H1 (cell line): ENCODE results near the gene PTPRT. TPM values are rescaled to one million over a fixed set of nuclear protein-coding genes. Genes with fewer than 3 reads are reported as not detected.

ENCODE experiments used
- CTCF ChIA-PET: fragments of 300-600 bp; sonication (Branson Sonifier 250); formaldehyde crosslinking; loops from one replicate; lab custom pipeline; 2021; ENCODE audit not compliant: partially characterized antibody; lab: Charles Lee
- POLR2A ChIA-PET: fragments of 300-600 bp; sonication (Branson Sonifier 250); formaldehyde crosslinking; loops from one replicate; lab custom pipeline; 2021; ENCODE audit warnings: inconsistent platforms; ENCODE audit not compliant: partially characterized antibody; lab: Charles Lee
- DNase-seq, 2 experiments: peaks; one replicate each; pipeline versions ENCODE4 v3.0.0 to v3.0.0-alpha.2; 2010 to 2022; ENCODE audit warnings: low spot score in 2 of 2, low read depth in 1 of 2, mixed read lengths in 1 of 2
- FAIRE-seq: peaks from 2 replicates; lab custom pipeline; 2011; peaks lifted over from hg19 to GRCh38; lab: Jason Lieb, UNC
- H2AFZ ChIP-seq: 2 replicates; pipeline ENCODE4 v1.8.1; 2012; ENCODE audit warnings: low read length, inconsistent platforms
- H2AK5ac ChIP-seq: 2 replicates; pipeline ENCODE4 v1.6.1; 2013; ENCODE audit warnings: low read depth, low read length
- H2BK120ac ChIP-seq: replicated peaks from 2 replicates; pipeline ENCODE3; 2013; ENCODE audit warnings: low read depth, low read length, inconsistent platforms
- H2BK12ac ChIP-seq: 2 replicates; pipeline ENCODE4 v1.6.1; 2013; ENCODE audit warnings: low read depth, low read length
- H2BK15ac ChIP-seq: 2 replicates; pipeline ENCODE4 v1.6.1; 2013; ENCODE audit warnings: low read length
- H2BK20ac ChIP-seq: 2 replicates; pipeline ENCODE4 v1.6.1; 2013; ENCODE audit warnings: low read length
- H2BK5ac ChIP-seq: 2 replicates; pipeline ENCODE4 v1.6.1; 2013; ENCODE audit warnings: low read depth, low read length
- H3K14ac ChIP-seq: 2 replicates; pipeline ENCODE4 v1.6.1; 2013; ENCODE audit warnings: inconsistent platforms; ENCODE audit not compliant: insufficient read length
- H3K18ac ChIP-seq: 2 replicates; pipeline ENCODE4 v1.6.1; 2013; ENCODE audit warnings: low read length; ENCODE audit errors: extremely low read depth
- H3K23ac ChIP-seq: 2 replicates; pipeline ENCODE4 v1.6.1; 2013; ENCODE audit warnings: inconsistent platforms; ENCODE audit not compliant: insufficient read length
- H3K23me2 ChIP-seq: 2 replicates; pipeline ENCODE4 v1.6.1; 2013; ENCODE audit warnings: low read depth, low read length
- H3K27ac ChIP-seq: 2 replicates; pipeline ENCODE4 v1.6.1; 2011; ENCODE audit warnings: low read depth, low read length, inconsistent platforms
- H3K27me3 ChIP-seq, 4 experiments: replicated peaks in 1 of 4; 1 replicate in 1 of 4; 2 replicates in 3 of 4; pipeline versions ENCODE4 v1.6.1 to v1.8.1; 2011 to 2013; ENCODE audit warnings: low read length in 3 of 4, mild to moderate bottlenecking in 3 of 4, inconsistent platforms in 2 of 4, mixed read lengths in 2 of 4, moderate library complexity in 1 of 4; ENCODE audit not compliant: control insufficient read depth in 3 of 4, insufficient read depth in 3 of 4; ENCODE audit errors: extremely low read depth in 1 of 4
- H3K36me3 ChIP-seq, 4 experiments: 2 replicates each; pipeline versions ENCODE4 v1.6.1 to v1.8.1; 2011 to 2013; ENCODE audit warnings: mild to moderate bottlenecking in 4 of 4, low read length in 3 of 4, moderate library complexity in 2 of 4, control low read depth in 1 of 4, inconsistent platforms in 1 of 4; ENCODE audit not compliant: insufficient read depth in 4 of 4, control insufficient read depth in 2 of 4
- H3K4ac ChIP-seq: replicated peaks from 2 replicates; pipeline ENCODE3; 2013; ENCODE audit warnings: low read length, low read depth, mixed read lengths, inconsistent platforms; ENCODE audit not compliant: insufficient read length
- H3K4me1 ChIP-seq, 4 experiments: replicated peaks in 1 of 4; 1 replicate in 1 of 4; 2 replicates in 3 of 4; pipeline versions ENCODE4 v1.6.1 to v1.8.1; 2011 to 2013; ENCODE audit warnings: low read length in 3 of 4, inconsistent platforms in 2 of 4, mixed read lengths in 1 of 4; ENCODE audit not compliant: insufficient read depth in 4 of 4, control insufficient read depth in 3 of 4
- H3K4me2 ChIP-seq, 2 experiments: 2 replicates each; pipeline versions ENCODE4 v1.6.1 to v1.8.1; 2011 to 2013; ENCODE audit warnings: low read depth in 2 of 2, low read length in 2 of 2, control low read depth in 1 of 2, inconsistent platforms in 1 of 2, mild to moderate bottlenecking in 1 of 2; ENCODE audit not compliant: insufficient read depth in 1 of 2
- H3K4me3 ChIP-seq, 4 experiments: fragments of 200-600, 300-600 bp in 1 of 4; sonication (generic), shearing (Covaris generic), sonication (Bioruptor Twin) in 1 of 4; 2 replicates each; pipeline versions ENCODE4 v1.5.1 to v1.8.1; 2011 to 2016; ENCODE audit warnings: low read length in 4 of 4, low read depth in 3 of 4, control low read depth in 2 of 4, inconsistent platforms in 2 of 4, mild to moderate bottlenecking in 2 of 4, mixed read lengths in 1 of 4, moderate library complexity in 1 of 4; ENCODE audit not compliant: insufficient read depth in 2 of 4; ENCODE audit errors: extremely low read depth in 1 of 4
- H3K56ac ChIP-seq: replicated peaks from 2 replicates; pipeline ENCODE3; 2013; ENCODE audit warnings: low read depth, mild to moderate bottlenecking, mixed read lengths, low read length, inconsistent platforms; ENCODE audit not compliant: insufficient read length
- H3K79me1 ChIP-seq: 2 replicates; pipeline ENCODE4 v1.6.1; 2013; ENCODE audit warnings: low read depth, low read length, control low read depth
- H3K79me2 ChIP-seq, 2 experiments: 2 replicates each; pipeline versions ENCODE4 v1.6.1 to v1.8.1; 2012 to 2013; ENCODE audit warnings: low read length in 2 of 2, mild to moderate bottlenecking in 2 of 2, inconsistent platforms in 1 of 2; ENCODE audit not compliant: insufficient read depth in 2 of 2, control insufficient read depth in 1 of 2
- H3K9ac ChIP-seq, 4 experiments: replicated peaks in 1 of 4; 1 replicate in 1 of 4; 2 replicates in 3 of 4; pipeline versions ENCODE4 v1.6.1 to v1.8.1; 2011 to 2013; ENCODE audit warnings: low read depth in 3 of 4, low read length in 3 of 4, control low read depth in 2 of 4, mild to moderate bottlenecking in 2 of 4, moderate library complexity in 2 of 4, inconsistent platforms in 1 of 4; ENCODE audit errors: extremely low read depth in 1 of 4
- H3K9me3 ChIP-seq, 2 experiments: 2 replicates each; pipeline versions ENCODE4 v1.6.1 to v1.8.1; 2012 to 2013; ENCODE audit warnings: mild to moderate bottlenecking in 2 of 2, moderate library complexity in 2 of 2, control low read depth in 1 of 2, inconsistent platforms in 1 of 2, low read depth in 1 of 2, low read length in 1 of 2, mixed read lengths in 1 of 2; ENCODE audit not compliant: insufficient read depth in 2 of 2
- H4K20me1 ChIP-seq, 2 experiments: replicated peaks in 1 of 2; 2 replicates each; pipeline versions ENCODE3 to v1.8.1; 2011 to 2013; ENCODE audit warnings: inconsistent platforms in 2 of 2, low read length in 2 of 2, mild to moderate bottlenecking in 1 of 2; ENCODE audit not compliant: insufficient read depth in 2 of 2, control insufficient read depth in 1 of 2
- H4K5ac ChIP-seq: 2 replicates; pipeline ENCODE4 v1.6.1; 2013; ENCODE audit warnings: low read length, low read depth, mixed read lengths, inconsistent platforms; ENCODE audit not compliant: insufficient read length
- H4K8ac ChIP-seq: 2 replicates; pipeline ENCODE4 v1.8.0; 2013; ENCODE audit warnings: mild to moderate bottlenecking, moderate library complexity, low read length, inconsistent platforms; ENCODE audit not compliant: insufficient read depth; ENCODE audit errors: extremely low read depth
- H4K91ac ChIP-seq: replicated peaks from 2 replicates; pipeline ENCODE3; 2013; ENCODE audit warnings: low read length, mixed read lengths, inconsistent platforms; ENCODE audit not compliant: insufficient read length
- BCL11A ChIP-seq, 2 experiments: IDR thresholded peaks; one replicate each; pipeline ENCODE4 v1.6.1; 2011; ENCODE audit warnings: low read depth in 2 of 2, low read length in 2 of 2, mild to moderate bottlenecking in 2 of 2
- CBX5 ChIP-seq: fragments of 300-800, 300-1000 bp; sonication (generic); IDR thresholded peaks from 2 replicates; pipeline ENCODE4 v1.7.1; 2016; ENCODE audit warnings: antibody characterized with exemption, low read length, low read depth
- CBX8 ChIP-seq: fragments of 300-800, 300-1000 bp; sonication (generic); IDR thresholded peaks from 2 replicates; pipeline ENCODE4 v1.7.1; 2016; ENCODE audit warnings: low read depth, low read length, borderline replicate concordance
- CTBP2 ChIP-seq: IDR thresholded peaks from 2 replicates; pipeline ENCODE4 v1.7.0; 2011; ENCODE audit warnings: borderline replicate concordance, mild to moderate bottlenecking, moderate library complexity, mixed read lengths, low read length; ENCODE audit not compliant: insufficient read depth, insufficient read length
- FOSL1 ChIP-seq: IDR thresholded peaks from 2 replicates; pipeline ENCODE4 v1.6.1; 2011; ENCODE audit warnings: mild to moderate bottlenecking, low read depth, low read length, moderate library complexity; ENCODE audit not compliant: insufficient read depth
- KDM5A ChIP-seq: fragments of 200-600 bp; IDR thresholded peaks from 2 replicates; pipeline ENCODE4 v1.7.1; 2012; ENCODE audit warnings: mild to moderate bottlenecking, low read length, inconsistent platforms, mixed read lengths
- MAFK ChIP-seq: IDR thresholded peaks from 2 replicates; pipeline ENCODE4 v1.6.1; 2012; ENCODE audit warnings: low read depth, mild to moderate bottlenecking, improper control_type of control experiment, low read length
- RNF2 ChIP-seq: fragments of 200-900, 300-1000 bp; sonication (generic); IDR thresholded peaks from 2 replicates; pipeline ENCODE4 v1.7.1; 2016; ENCODE audit warnings: borderline replicate concordance, low read depth, mild to moderate bottlenecking, antibody characterized with exemption, low read length; ENCODE audit not compliant: poor library complexity, severe bottlenecking; ENCODE audit errors: missing control alignments
- SAP30 ChIP-seq: fragments of 300-600 bp; sonication (generic); IDR thresholded peaks from 2 replicates; pipeline ENCODE4 v1.7.1; 2012; ENCODE audit warnings: low read length, moderate library complexity, mild to moderate bottlenecking, inconsistent platforms; ENCODE audit not compliant: insufficient read depth, insufficient replicate concordance
- SIRT6 ChIP-seq: IDR thresholded peaks from one replicate; pipeline ENCODE4 v1.7.1; 2012; ENCODE audit warnings: low read length, inconsistent platforms
- SP4 ChIP-seq: IDR thresholded peaks from 2 replicates; pipeline ENCODE4 v1.6.1; 2012; ENCODE audit warnings: low read length, inconsistent platforms
- TCF12 ChIP-seq: IDR thresholded peaks from 2 replicates; pipeline ENCODE4 v1.6.1; 2011; ENCODE audit warnings: low read depth, mild to moderate bottlenecking, low read length
- YY1 ChIP-seq: IDR thresholded peaks from 2 replicates; pipeline ENCODE4 v1.6.1; 2011; ENCODE audit warnings: low read depth, mild to moderate bottlenecking, low read length
- ZNF274 ChIP-seq: IDR thresholded peaks from 2 replicates; pipeline ENCODE4 v1.7.0; 2012; ENCODE audit warnings: low read length, borderline replicate concordance; ENCODE audit errors: extremely low read depth
- WGBS, 2 experiments: shearing (Covaris generic) in 1 of 2; methylation state at CpG; one replicate each; pipeline versions ENCODE4 v1.1.6 to v1.1.7; 2013 to 2015; ENCODE audit warnings: low lambda C conversion rate in 2 of 2, mixed read lengths in 2 of 2, inconsistent platforms in 1 of 2, low coverage in 1 of 2, missing lambda C conversion rate in 1 of 2; ENCODE audit not compliant: insufficient replicate concordance in 2 of 2, insufficient coverage in 1 of 2, insufficient read length in 1 of 2; ENCODE audit errors: extremely low coverage in 1 of 2, missing lambda C conversion rate in 1 of 2; 5-methylcytosine and 5-hydroxymethylcytosine counted together
- polyA plus RNA-seq, 7 experiments: library from polyadenylated mRNA; depleted of rRNA in 3 of 7; stranded (reverse) in 5 of 7; unstranded in 2 of 7; fragments of >200 nt in 5 of 7; fragments of 200-250 nt in 2 of 7; gene quantifications; 1 replicate in 5 of 7; 2 replicates in 1 of 7; 4 replicates in 1 of 7; pipeline versions ENCODE4 v1.2.1 to v1.2.3, GENCODE V29; 2011 to 2013; ENCODE audit warnings: missing spikeins in 2 of 7, mixed read lengths in 2 of 7
- total RNA-seq: library from RNA; stranded (reverse); fragmentation: NEBNext Ultra II Directional; extraction: Animal tissue kit (Norgen Biotek cat#: 25700); gene quantifications from 2 replicates; pipeline ENCODE4 v1.2.1, GENCODE V29; 2021

The PTPRT gene
- total and polyA plus RNA-seq, 2 of the 8 experiments (the other 6 are each of a cell fraction or from before 2014, with no cell fraction given) = 0.33 to 1.8 TPM

GRCh38 chr20:42974347-42974746, 215.4 kb downstream of the PTPRT start:
- POLR2A ChIA-PET = no interaction called here
- 93 to 100% methylated on average over 2 to 8 of the region's 8 CpGs for WGBS, 2 experiments
- no peak for FAIRE-seq

More at GRCh38 chr20:42974347-42974746, 215.4 kb downstream of the PTPRT start:
- Histone ChIP-seq H2BK20ac (no peak overlapping the region), H3K23me2 (no peaks in the 10 kb centered on the region; the same call in 1 of the 2 replicates), H4K5ac (no peak overlapping the region), H2BK120ac (no peak overlapping the region)
- no peak for TF ChIP-seq SAP30
- no peak for TF ChIP-seq KDM5A
- TF ChIP-seq SIRT6 = no peak
- TF ChIP-seq SP4 = no peak
- no peak for TF ChIP-seq BCL11A (IDR thresholded peaks at IDR 0.05; ENCODE audit: low read depth in 2 of 2, low read length in 2 of 2)
- no peak for TF ChIP-seq FOSL1
- no peak for TF ChIP-seq CBX5
- no peak for TF ChIP-seq RNF2
- TF ChIP-seq YY1 = no peak
- TF ChIP-seq CBX8 = no peak
- TF ChIP-seq ZNF274 = no peak
- no peak for TF ChIP-seq MAFK
- TF ChIP-seq CTBP2 = no peak
- TF ChIP-seq TCF12 = no peak
- TF ChIP-seq, all 59 proteins: peak for 0
- Histone ChIP-seq H3K79me1 (no peaks in the 10 kb centered on the region), H4K91ac (no peak overlapping the region), H2AFZ (no peak overlapping the region), H3K23ac (no peak overlapping the region), H4K8ac (no peak overlapping the region), H3K79me2 (no peaks in the 10 kb centered on the region), H2AK5ac (no peak overlapping the region), H2BK12ac (no peak overlapping the region), H3K14ac (no peak overlapping the region), H3K18ac (no peak overlapping the region), H3K4me2 (no peak overlapping the region), H3K36me3 (no peaks in the 10 kb centered on the region), H3K56ac (no peak overlapping the region), H3K4me3 (no peak overlapping the region), H3K4me1 (no peaks in the 10 kb centered on the region), H3K4ac (peak overlapping the region; percentile 13), H2BK15ac (no peak overlapping the region), H3K9me3 (no peaks in the 10 kb centered on the region), H3K9ac (no peak overlapping the region), H2BK5ac (no peak overlapping the region), H3K27me3 (no peaks in the 10 kb centered on the region), H4K20me1 (no peaks in the 10 kb centered on the region), H3K27ac (no peak overlapping the region)
- CTCF ChIA-PET = interaction anchor here (0.6 to 1.2 kb wide), 3 partner anchors 10 to 490 kb away, joined by 3 to 4 read pairs (median 3); no protein-coding TSS in a partner anchor
- no peak for DNase-seq
